Immature natural killer cell (primary cell): ENCODE measurements around the gene PCMT1. TPM values are rescaled to one million over a fixed set of nuclear protein-coding genes. Genes with fewer than 3 reads are reported as not detected.
"Not testable (repeated sequence)": the region's sequence is repeated elsewhere in the genome, so short reads cannot be mapped to it uniquely, and the experiment has no call there.

Experiments used
- DNase-seq, 3 donors: peaks; one replicate each; pipeline ENCODE4 v3.0.0; 2022; ENCODE audit warnings: mixed read lengths in 1 of 3
- H3K27ac Mint-ChIP-seq, 6 donors: one replicate each; pipeline ENCODE4 v1.8.0; 2020; ENCODE audit warnings: mixed read lengths in 6 of 6, mild to moderate bottlenecking in 5 of 6, inconsistent platforms in 4 of 6, moderate library complexity in 3 of 6
- H3K27me3 Mint-ChIP-seq, 3 donors: one replicate each; pipeline ENCODE4 v1.8.0; 2020 to 2021; ENCODE audit warnings: low read depth in 3 of 3, mild to moderate bottlenecking in 3 of 3, mixed read lengths in 3 of 3, moderate library complexity in 3 of 3, inconsistent platforms in 1 of 3
- H3K36me3 Mint-ChIP-seq, 3 donors: one replicate each; pipeline ENCODE4 v1.8.0; 2020; ENCODE audit warnings: mixed read lengths in 3 of 3, inconsistent platforms in 2 of 3, mild to moderate bottlenecking in 2 of 3
- H3K4me1 Mint-ChIP-seq, 2 donors: one replicate each; pipeline ENCODE4 v1.8.0; 2020; ENCODE audit warnings: inconsistent platforms in 2 of 2, mild to moderate bottlenecking in 2 of 2, mixed read lengths in 2 of 2, moderate library complexity in 1 of 2
- H3K4me3 Mint-ChIP-seq, 5 donors: one replicate each; pipeline ENCODE4 v1.8.0; 2020; ENCODE audit warnings: mild to moderate bottlenecking in 5 of 5, mixed read lengths in 5 of 5, inconsistent platforms in 3 of 5, moderate library complexity in 3 of 5
- H3K9me3 Mint-ChIP-seq, 6 donors: one replicate each; pipeline ENCODE4 v1.8.0; 2020; ENCODE audit warnings: mild to moderate bottlenecking in 6 of 6, mixed read lengths in 6 of 6, inconsistent platforms in 4 of 6, moderate library complexity in 3 of 6
- polyA plus RNA-seq, 3 donors: library from polyadenylated mRNA; unstranded; fragments of 300-500 nt; fragmentation: Illumina TruSeq; gene quantifications; one replicate each; pipeline ENCODE4 v1.2.3, GENCODE V29; 2021

PCMT1 gene
- polyA plus RNA-seq, 3 donors from 2014 or later: 160 to 283 (median 172) TPM

DNA sequence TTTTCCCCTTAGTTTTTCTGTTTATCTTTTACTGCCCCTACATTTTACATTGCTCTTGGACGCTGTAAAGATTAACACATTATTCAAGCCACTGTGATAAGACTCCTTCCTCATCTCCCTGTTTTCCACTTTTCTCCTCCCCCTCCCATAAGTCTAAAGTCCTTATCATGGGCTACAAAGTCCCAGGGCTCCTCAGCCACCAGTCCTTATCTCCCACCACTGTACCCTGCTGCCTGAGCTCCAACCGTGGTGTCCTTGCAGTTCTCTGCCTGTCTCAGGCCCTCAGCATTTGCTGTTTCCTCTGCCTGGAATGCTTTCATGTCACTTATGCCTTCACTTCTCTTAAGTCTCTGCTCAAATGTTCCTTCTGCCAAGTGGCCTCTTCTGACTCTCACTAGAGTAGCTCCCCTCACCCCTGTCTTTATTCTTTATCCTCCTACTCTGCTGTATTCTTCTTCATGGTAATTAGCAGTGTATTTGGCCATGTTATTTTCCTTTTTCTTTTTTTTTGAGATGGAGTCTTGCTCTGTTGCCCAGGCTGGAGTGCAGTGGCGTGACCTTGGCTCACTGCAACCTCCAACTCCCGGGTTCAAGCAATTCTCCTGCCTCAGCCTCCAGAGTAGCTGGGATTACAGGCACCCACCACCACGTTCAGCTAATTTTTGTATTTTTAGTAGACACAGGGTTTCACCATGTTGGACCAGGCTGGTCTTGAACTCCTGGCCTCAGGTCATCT lies 20.9 kb upstream of the PCMT1 start:
- H3K4me1 Mint-ChIP-seq: peaks cover 8 to 12% of the 10 kb centered on the region in 2 donors
- no peak for DNase-seq
- peaks cover 10 to 28% (median 13%) of the 10 kb centered on the region in 3 donors for H3K36me3 Mint-ChIP-seq
- H3K27me3 Mint-ChIP-seq: no peaks in the 10 kb centered on the region
- no peaks in the 10 kb centered on the region for H3K9me3 Mint-ChIP-seq
- H3K27ac Mint-ChIP-seq: peak overlapping the region in 5 of 6 donors; percentile 25 to 83 (median 43)
- H3K4me3 Mint-ChIP-seq: no peak overlapping the region

- no peaks in the 10 kb centered on the region for H3K27me3 Mint-ChIP-seq
- no peak overlapping the region for H3K4me3 Mint-ChIP-seq
These were observed 19.7 kb upstream of the PCMT1 start for GRCh38 chr6:149729824-149730223.

DNA sequence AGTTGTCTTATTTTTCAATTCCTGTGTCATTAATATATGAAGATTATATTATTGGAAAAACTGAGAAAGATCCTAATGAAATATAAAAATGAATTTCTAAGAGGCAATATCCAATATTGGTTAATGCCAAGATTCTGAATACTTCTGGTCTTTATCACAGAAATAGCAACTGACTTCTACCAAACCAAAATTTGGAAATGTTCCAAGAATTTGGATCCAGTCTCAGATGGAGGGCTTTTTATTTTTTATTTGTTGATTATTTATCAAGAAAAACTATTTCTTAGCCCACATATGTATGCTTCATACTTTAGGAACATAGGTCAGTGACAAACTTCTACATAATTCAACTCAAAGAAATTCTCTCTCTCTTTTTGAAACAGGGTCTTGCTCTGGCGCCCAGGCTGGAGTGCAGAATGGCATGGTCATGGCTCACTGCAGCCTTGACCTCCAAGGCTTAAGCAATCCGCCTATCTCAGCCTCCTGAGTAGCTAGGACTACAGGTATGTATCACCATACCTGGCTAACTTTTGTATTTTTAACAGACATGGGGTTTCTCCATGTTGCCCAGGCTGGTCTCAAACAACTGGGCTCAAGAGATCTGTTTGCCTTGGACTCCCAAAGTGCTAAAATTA lies 16.3 kb upstream of the PCMT1 start:
- H3K9me3 Mint-ChIP-seq: no peaks in the 10 kb centered on the region
- no peak for DNase-seq
- H3K27ac Mint-ChIP-seq: no peak overlapping the region
- no peak overlapping the region for H3K4me3 Mint-ChIP-seq
- H3K27me3 Mint-ChIP-seq: no peaks in the 10 kb centered on the region
- H3K4me1 Mint-ChIP-seq: peaks cover 7 to 8% of the 10 kb centered on the region in 2 donors
- peaks cover 7 to 19% (median 10%) of the 10 kb centered on the region in 3 donors for H3K36me3 Mint-ChIP-seq

More at GRCh38 chr6:149729824-149730223, 19.7 kb upstream of the PCMT1 start:
- Mint-ChIP-seq H3K27ac (no peak overlapping the region), H3K4me1 (peaks cover 8 to 12% of the 10 kb centered on the region in 2 donors), H3K36me3 (peaks cover 10 to 22% (median 13%) of the 10 kb centered on the region in 3 donors), H3K9me3 (no peaks in the 10 kb centered on the region)
- no peak for DNase-seq

DNA sequence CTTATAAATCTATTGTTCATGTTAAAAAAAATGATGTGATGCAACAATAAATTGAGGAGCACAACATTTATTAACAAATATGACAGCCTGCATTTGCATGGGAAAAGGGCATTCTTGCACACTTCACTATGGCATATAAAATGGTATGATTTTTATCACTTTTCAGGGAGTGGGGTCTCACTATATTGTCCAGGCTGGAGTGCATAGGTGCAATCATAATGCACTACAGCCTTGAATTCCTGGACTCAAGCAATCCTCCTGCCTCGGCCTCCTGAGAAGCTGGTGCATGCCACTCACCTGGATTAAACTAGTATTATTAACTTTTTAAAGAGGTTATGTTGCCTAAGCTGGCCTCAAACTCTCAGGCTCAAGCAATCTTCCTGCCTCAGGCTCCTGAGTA lies 14.6 kb upstream of the PCMT1 start:
- Mint-ChIP-seq H3K36me3 (peaks cover 9 to 23% (median 10%) of the 10 kb centered on the region in 3 donors), H3K4me1 (no peaks in the 10 kb centered on the region)

DNA sequence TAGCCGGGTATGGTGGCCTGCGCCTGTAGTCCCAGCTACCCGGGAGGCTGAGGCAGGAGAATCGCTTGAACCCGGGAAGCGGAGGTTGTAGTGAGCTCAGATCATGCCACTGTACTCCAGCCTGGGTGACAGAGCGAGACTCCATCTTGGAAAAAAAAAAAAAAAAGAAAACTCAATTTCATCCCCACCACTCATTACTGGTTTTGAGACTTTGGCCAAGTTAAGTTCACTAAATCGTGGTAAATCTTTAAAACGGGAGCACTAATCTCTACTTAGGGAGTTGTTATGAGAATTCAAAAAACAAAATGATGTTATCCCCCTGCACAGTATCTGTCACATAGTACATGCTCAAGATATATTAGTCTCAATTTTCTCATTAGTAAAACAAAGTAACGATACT lies 4.3 kb upstream of the PCMT1 start:
- Mint-ChIP-seq H3K36me3 (peaks cover 6 to 15% (median 9%) of the 10 kb centered on the region in 3 donors), H3K27ac (peak overlapping the region in 5 of 6 donors; percentile 87 to 92 (median 91)), H3K27me3 (peaks cover 6 to 23% (median 12%) of the 10 kb centered on the region in 3 donors), H3K4me1 (peaks cover 31 to 34% of the 10 kb centered on the region in 2 donors), H3K4me3 (peak overlapping the region; percentile 94 to 98 (median 95))
- H3K9me3 Mint-ChIP-seq, DNase-seq: not testable (repeated sequence)

More for the DNA sequence above, 14.6 kb upstream of the PCMT1 start:
- Mint-ChIP-seq H3K27ac (no peak overlapping the region), H3K27me3 (no peaks in the 10 kb centered on the region), H3K9me3 (no peaks in the 10 kb centered on the region), H3K4me3 (no peak overlapping the region)
- no peak for DNase-seq

DNA sequence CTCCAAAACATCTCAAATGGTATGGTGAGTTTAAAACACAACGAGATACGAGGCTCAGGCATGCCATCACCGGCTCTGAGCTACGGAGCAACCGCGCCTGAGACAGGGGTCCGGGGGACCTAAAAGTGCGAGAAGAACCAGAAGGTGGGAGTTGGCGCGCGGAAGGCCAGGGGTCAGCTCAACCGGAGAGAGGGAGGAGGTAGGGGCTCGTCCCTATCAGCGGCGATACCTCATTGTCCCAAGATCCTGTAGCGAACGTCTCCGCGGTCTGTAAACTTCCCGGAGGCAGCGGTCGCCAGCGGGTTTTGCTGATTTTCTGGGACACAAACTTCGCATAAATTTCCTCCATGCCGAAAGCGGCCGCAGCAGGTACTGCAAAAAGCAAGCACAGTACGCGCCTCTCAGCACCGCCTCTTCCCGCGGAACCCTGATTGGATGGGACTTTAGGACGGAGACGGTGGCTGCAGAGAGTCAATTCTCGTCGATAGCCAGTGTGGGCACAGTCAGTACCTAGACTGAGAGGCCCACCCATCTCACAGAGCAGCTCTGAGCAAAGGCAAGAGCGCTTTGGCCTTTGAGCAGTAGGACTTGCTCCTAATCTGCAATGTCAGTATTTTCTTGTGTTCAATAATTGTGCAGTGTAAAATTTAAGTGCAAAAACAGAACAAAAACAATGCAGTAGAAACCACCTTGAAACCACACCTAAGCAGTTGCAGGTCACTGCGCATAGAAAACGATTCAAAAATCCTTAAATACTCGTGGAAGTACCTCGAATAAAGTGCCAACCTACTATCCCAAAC lies 3.2 kb upstream of the PCMT1 start, which contains the start of gene NUP43:
TSS of gene NUP43 (minus strand) at position 383 of the 800 bp plus-strand sequence. CDS start at position 349, 34 bp downstream.
- Mint-ChIP-seq H3K9me3 (no peaks in the 10 kb centered on the region), H3K4me3 (peak within 1 kb of the TSS; percentile 94 to 98 (median 95)), H3K27me3 (peaks cover 6 to 23% (median 12%) of the 10 kb centered on the region in 3 donors), H3K27ac (peak within 1 kb of the TSS; percentile 87 to 94 (median 92)), H3K4me1 (peaks cover 37 to 42% of the 10 kb centered on the region in 2 donors), H3K36me3 (peaks cover 0 to 8% (median 3%) of the 10 kb centered on the region in 3 donors)
- peak; percentile 86 to 90 (median 88) for DNase-seq

DNA sequence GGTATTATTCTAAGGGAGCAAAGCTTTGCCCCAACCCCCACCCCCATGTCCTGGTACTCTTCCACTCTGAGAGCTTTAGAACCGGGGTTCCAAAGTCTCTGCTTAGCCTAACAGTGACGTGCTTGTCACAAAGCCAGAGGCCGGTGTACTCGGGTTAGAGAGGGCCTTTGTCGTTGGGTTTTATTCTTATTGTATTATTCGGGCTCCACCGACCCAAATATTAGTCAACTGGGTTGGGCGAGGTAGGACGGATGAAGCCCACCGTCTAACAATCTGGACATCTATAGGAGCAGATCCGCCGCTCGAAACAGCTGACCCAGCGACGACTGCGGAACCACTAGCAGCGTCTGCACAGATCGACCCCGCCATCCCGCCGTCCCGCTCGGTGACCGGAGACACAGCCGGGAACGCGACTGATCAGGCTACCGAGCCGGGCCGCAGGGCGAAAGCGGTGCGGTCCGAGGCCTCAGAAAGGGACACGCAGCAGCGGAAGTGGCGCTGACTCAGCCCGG lies 403 bp upstream of the PCMT1 start:
- peak overlapping the region; percentile 84 to 89 (median 84) for H3K4me3 Mint-ChIP-seq
- H3K27ac Mint-ChIP-seq: peak overlapping the region; percentile 74 to 87 (median 84)
- not testable (repeated sequence) for H3K9me3 Mint-ChIP-seq, H3K36me3 Mint-ChIP-seq, DNase-seq
- peaks cover 39 to 51% of the 10 kb centered on the region in 2 donors for H3K4me1 Mint-ChIP-seq
- H3K27me3 Mint-ChIP-seq: peaks cover 6 to 23% (median 12%) of the 10 kb centered on the region in 3 donors

GRCh38 chr6:149750136-149750609 lies 632 bp downstream of the PCMT1 start:
- H3K27me3 Mint-ChIP-seq: peaks cover 6 to 23% (median 12%) of the 10 kb centered on the region in 3 donors
- peak overlapping the region; percentile 74 to 88 (median 84) for H3K27ac Mint-ChIP-seq
- H3K4me1 Mint-ChIP-seq: peaks cover 38 to 55% of the 10 kb centered on the region in 2 donors
- H3K9me3 Mint-ChIP-seq: no peaks in the 10 kb centered on the region
- H3K4me3 Mint-ChIP-seq: peak overlapping the region; percentile 84 to 89 (median 84)
- no peak for DNase-seq
- H3K36me3 Mint-ChIP-seq: no peaks in the 10 kb centered on the region

DNA sequence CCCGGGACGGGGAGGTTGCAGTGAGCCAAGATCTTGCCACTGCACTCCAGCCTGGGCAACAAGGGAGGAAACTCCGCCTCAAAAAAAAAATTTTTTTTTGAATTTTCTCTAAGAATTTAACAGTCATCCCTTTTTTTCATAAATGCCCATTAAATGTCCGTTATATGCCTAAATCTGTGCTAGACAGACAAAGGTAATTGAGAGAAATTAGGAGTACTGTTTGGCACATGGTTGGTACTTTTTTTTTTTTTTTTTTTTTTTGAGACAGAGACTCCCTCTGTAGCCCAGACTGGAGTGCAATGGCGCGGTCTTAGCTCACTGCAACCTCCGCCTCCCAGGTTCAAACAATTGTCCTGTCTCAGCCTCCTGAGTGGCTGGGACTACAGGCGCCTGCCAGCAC lies 1.7 kb downstream of the PCMT1 start:
- Mint-ChIP-seq H3K27ac (no peak overlapping the region), H3K27me3 (peaks cover 6 to 21% (median 11%) of the 10 kb centered on the region in 3 donors), H3K36me3 (no peaks in the 10 kb centered on the region), H3K4me1 (peaks cover 31 to 50% of the 10 kb centered on the region in 2 donors), H3K9me3 (no peaks in the 10 kb centered on the region), H3K4me3 (peak overlapping the region in 3 of 5 donors; percentile 84 to 89 (median 87))
- no peak for DNase-seq

GRCh38 chr6:149751920-149752319 lies 2.4 kb downstream of the PCMT1 start:
- not testable (repeated sequence) for H3K36me3 Mint-ChIP-seq, DNase-seq, H3K27ac Mint-ChIP-seq, H3K9me3 Mint-ChIP-seq
- H3K27me3 Mint-ChIP-seq: peaks cover 2 to 14% (median 4%) of the 10 kb centered on the region in 3 donors
- H3K4me3 Mint-ChIP-seq: peak overlapping the region in 2 of 5 donors; percentile 4 to 30
- H3K4me1 Mint-ChIP-seq: peaks cover 24 to 44% of the 10 kb centered on the region in 2 donors

- H3K4me1 Mint-ChIP-seq: peaks cover 19 to 41% of the 10 kb centered on the region in 2 donors
- H3K9me3 Mint-ChIP-seq: no peaks in the 10 kb centered on the region
- no peak overlapping the region for H3K27ac Mint-ChIP-seq
- peak overlapping the region in 1 of 5 donors; percentile 12 for H3K4me3 Mint-ChIP-seq
- H3K36me3 Mint-ChIP-seq: no peaks in the 10 kb centered on the region
- no peak for DNase-seq
- peaks cover 2 to 9% (median 2%) of the 10 kb centered on the region in 3 donors for H3K27me3 Mint-ChIP-seq
These were observed 3.2 kb downstream of the PCMT1 start for GRCh38 chr6:149752600-149753373.

- H3K27ac Mint-ChIP-seq, H3K36me3 Mint-ChIP-seq: not testable (repeated sequence)
These were observed 3.8 kb downstream of the PCMT1 start for GRCh38 chr6:149753374-149753637.

GRCh38 chr6:149754548-149754947 lies 5.0 kb downstream of the PCMT1 start:
- peaks cover under 1 to 6% (median 2%) of the 10 kb centered on the region in 3 donors for H3K27me3 Mint-ChIP-seq
- H3K9me3 Mint-ChIP-seq: no peaks in the 10 kb centered on the region
- no peak for DNase-seq
- H3K4me1 Mint-ChIP-seq: peaks cover 15 to 35% of the 10 kb centered on the region in 2 donors
- H3K27ac Mint-ChIP-seq: no peak overlapping the region
- H3K36me3 Mint-ChIP-seq: no peaks in the 10 kb centered on the region
- no peak overlapping the region for H3K4me3 Mint-ChIP-seq

More at GRCh38 chr6:149753374-149753637, 3.8 kb downstream of the PCMT1 start:
- not testable (repeated sequence) for DNase-seq, H3K9me3 Mint-ChIP-seq, H3K4me3 Mint-ChIP-seq, H3K27me3 Mint-ChIP-seq
- peaks cover 17 to 40% of the 10 kb centered on the region in 2 donors for H3K4me1 Mint-ChIP-seq
